ENCODE data around the gene TBX10.

DNA sequence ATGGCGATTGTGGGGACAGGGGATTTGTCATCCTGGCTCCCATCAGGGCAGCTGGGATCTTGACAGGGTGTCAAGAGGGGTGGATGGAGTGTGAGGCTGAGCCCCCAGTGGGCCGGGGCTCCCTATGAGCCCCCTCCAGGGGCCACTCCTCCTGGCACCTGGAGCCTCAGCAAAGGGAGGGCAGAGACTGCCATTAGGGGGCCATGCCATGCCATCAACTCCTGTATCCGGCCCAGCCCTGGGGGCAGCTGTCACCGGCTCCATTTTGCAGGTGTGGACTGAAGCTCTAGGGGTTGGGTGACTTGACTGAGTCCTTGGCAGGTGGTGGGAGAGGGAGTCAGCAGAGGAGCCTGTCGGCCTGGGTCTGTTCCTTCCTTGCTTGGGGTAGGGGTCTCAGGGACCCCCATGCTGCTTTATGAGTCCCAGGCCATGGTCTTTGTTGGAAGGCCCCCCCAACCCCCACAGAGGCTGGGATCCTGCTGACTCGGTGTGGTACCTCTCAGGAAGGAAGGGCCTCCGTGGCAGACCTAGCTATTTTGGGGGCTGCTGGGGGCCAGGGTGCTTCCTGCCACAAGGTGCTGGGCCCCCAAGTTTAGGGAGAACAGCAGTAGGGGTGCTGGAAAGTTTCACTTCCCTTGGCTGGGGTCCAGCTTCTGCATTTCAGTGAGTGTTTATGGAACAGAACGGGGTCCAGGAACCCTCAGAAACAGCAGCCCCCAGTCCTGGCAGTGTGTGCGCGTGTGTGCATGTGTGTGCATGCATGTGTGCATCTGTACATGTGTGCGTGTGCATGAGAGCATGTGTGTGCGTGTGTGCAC is 9.4 kb upstream of the TBX10 start:
- no peak for TF ChIP-seq POLR2A (IDR thresholded peaks at IDR 0.05; ENCODE audit: low read depth, low read length)
- TF ChIP-seq, protein P1, sequence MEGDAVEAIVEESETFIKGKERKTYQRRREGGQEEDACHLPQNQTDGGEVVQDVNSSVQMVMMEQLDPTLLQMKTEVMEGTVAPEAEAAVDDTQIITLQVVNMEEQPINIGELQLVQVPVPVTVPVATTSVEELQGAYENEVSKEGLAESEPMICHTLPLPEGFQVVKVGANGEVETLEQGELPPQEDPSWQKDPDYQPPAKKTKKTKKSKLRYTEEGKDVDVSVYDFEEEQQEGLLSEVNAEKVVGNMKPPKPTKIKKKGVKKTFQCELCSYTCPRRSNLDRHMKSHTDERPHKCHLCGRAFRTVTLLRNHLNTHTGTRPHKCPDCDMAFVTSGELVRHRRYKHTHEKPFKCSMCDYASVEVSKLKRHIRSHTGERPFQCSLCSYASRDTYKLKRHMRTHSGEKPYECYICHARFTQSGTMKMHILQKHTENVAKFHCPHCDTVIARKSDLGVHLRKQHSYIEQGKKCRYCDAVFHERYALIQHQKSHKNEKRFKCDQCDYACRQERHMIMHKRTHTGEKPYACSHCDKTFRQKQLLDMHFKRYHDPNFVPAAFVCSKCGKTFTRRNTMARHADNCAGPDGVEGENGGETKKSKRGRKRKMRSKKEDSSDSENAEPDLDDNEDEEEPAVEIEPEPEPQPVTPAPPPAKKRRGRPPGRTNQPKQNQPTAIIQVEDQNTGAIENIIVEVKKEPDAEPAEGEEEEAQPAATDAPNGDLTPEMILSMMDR (IDR thresholded peaks at IDR 0.05; ENCODE audit: extremely low read depth in 1 of 2, insufficient read depth in 1 of 2, low read depth in 1 of 2, low read length in 2 of 2) = no peak
- no peak for TF ChIP-seq MYC (IDR thresholded peaks at IDR 0.05; ENCODE audit: low read depth, low read length)
- no peak for TF ChIP-seq JUN (IDR thresholded peaks at IDR 0.05; ENCODE audit: borderline replicate concordance, insufficient read depth, insufficient read length, low read depth)
- TF ChIP-seq, protein P2, sequence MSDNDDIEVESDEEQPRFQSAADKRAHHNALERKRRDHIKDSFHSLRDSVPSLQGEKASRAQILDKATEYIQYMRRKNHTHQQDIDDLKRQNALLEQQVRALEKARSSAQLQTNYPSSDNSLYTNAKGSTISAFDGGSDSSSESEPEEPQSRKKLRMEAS (IDR thresholded peaks at IDR 0.05; ENCODE audit: insufficient read depth, insufficient read length) = no peak
